GM18951 (cell line): ENCODE measurements around the gene IGFBP2.

Experiments
- POLR2A ChIP-seq: IDR thresholded peaks from 4 replicates; pipeline ENCODE4 v1.6.1; 2011; ENCODE audit warnings: mild to moderate bottlenecking; ENCODE audit not compliant: insufficient read length, insufficient read depth; ENCODE audit errors: extremely low read depth
- in situ Hi-C: fragments of 300-500 bp; cut with MboI; formaldehyde crosslinking; loops from one replicate; pipeline ENCODE4 v1.12.0; 2022; ENCODE audit warnings: low sequenced_read_pairs, mixed read lengths, inconsistent platforms; ENCODE audit not compliant: unreplicated experiment

The IGFBP2 gene

GRCh38 chr2:216692636-216693413 lies 59.6 kb downstream of the IGFBP2 start:
- TF ChIP-seq POLR2A: no peak
- in situ Hi-C loops: loop anchor here (25.0 kb wide), 1 partner anchor 1019 kb away; no protein-coding TSS in a partner anchor

DNA sequence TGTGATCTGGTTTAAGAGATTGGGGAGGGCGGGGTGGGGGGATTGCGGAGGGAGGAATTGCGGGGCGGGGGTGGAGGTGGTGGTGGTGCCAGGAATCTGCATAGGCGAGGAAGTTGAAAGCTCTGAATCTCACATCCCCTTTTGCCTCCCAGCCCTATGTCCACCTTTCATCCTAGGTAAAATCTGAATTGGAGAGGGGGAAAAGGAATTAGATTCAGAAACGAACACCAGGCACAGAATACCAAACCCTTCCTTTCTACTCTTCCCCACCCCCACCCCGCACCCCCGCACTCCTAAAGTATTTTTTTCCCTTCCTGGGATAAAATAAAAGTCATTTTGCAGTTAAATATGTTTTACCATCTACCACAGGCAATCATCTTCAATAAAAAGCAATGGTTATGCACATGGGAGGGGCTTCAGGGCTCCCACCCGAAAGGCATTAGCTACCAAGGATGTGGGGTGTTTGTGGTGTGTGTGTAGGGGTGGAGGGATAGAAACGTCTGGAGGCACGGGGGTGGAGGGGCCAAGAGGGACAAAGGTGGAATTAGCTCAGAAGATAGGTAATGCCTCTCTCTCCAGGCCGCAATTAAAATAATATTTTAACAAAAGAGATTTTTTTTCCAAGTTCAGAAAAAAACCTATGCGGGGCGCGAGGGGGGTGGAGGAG lies 60.3 kb downstream of the IGFBP2 start:
- in situ Hi-C loops: loop anchor here (25.0 kb wide), 1 partner anchor 1019 kb away; no protein-coding TSS in a partner anchor
- TF ChIP-seq POLR2A: no peak

DNA sequence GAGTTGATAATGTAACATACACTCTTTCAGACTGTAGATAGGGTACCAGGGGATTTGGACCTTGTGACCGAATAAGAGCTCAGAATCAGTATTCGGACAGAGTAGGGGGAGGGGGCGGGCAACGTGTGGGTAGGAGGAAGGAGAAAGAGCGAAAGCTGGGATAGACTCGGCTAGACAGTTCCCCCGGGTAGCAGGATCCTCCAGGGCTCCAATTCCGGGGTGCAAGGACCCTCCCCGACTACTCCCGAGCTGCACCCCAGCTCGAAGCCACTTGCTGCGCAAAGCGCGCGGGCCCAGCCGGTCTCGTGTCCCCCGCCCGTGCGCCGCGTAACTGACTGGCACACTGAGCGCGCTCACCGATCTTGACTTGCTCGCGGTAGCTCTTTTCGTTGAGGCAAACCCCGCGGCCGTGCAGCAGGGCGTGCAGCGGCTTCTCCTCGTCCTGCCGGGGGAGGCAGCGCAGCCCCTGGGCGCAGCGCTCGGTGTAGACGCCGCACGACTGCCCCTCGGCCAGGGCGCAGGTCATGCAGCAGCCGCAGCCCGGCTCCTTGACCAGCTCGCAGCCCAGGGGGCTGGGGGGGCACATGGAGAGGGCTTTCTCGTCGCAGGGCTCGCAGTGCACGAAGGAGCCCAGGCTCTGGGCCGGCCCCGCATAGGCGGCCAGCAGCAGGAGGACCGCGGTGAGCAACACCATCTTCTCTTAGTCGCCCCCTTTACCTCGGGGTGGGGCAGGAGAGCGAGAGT lies 61.0 kb downstream of the IGFBP2 start:
- in situ Hi-C loops: loop anchor here (25.0 kb wide), 1 partner anchor 1018 kb away; no protein-coding TSS in a partner anchor
- TF ChIP-seq POLR2A: no peak

- no peak for TF ChIP-seq POLR2A
- in situ Hi-C loops: loop anchor here (25.0 kb wide), 1 partner anchor 1017 kb away; no protein-coding TSS in a partner anchor
Measured at GRCh38 chr2:216694826-216695217, 61.6 kb downstream of the IGFBP2 start.

GRCh38 chr2:216695401-216695821 lies 62.2 kb downstream of the IGFBP2 start, which contains the start of gene IGFBP5:
TSS of gene IGFBP5 (minus strand) at chr2:216695549. CDS start at chr2:216694775, 774 bp downstream.
- TF ChIP-seq POLR2A: no peak
- in situ Hi-C loops: loop anchor here (25.0 kb wide), 1 partner anchor 1017 kb away; no protein-coding TSS in a partner anchor

DNA sequence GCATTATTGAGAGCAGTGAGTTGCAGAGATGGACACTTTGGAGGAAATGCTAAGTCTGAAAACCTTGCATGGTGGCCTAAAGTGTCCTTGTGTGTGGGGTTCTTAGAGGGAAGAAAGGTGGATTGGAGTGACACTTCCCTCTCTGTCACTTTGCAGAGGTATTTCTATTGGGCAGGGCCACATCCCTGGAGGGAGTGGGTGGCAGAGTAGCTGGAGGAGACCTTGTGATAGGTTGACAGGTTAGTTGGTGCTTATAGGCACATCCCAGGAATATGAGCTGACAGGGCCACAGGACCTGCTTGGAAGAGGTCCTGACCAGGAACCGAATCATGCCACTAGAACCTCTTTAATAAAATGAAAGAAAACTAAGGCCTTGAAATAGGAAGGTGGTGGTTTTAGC lies 63.1 kb downstream of the IGFBP2 start:
- TF ChIP-seq POLR2A: no peak
- in situ Hi-C loops: loop anchor here (25.0 kb wide), 1 partner anchor 1016 kb away; no protein-coding TSS in a partner anchor

- in situ Hi-C loops: loop anchor here (25.0 kb wide), 1 partner anchor 1015 kb away; no protein-coding TSS in a partner anchor
- no peak for TF ChIP-seq POLR2A
Measured at GRCh38 chr2:216696751-216697560, 63.7 kb downstream of the IGFBP2 start.

DNA sequence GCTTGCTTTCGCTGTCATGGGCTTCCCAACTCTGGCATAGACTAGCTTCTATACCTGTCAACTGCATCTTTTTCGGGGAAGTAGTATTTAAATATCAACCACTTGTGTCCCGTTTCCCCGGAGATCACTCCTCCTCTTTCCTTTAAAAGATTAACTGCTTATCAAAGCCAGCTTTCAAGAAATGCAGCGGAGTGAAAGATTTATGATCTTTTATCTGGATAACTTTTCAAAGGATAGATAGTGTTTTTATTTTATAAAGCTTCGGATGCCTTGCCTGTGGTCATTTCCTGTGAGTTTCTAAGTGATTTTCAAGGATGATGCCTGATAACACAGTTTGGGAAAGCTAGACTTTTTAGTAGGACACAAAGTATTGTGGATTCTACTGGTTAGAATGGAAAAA lies 65.1 kb downstream of the IGFBP2 start:
- in situ Hi-C loops: loop anchor here (25.0 kb wide), 1 partner anchor 1014 kb away; no protein-coding TSS in a partner anchor
- no peak for TF ChIP-seq POLR2A

- no peak for TF ChIP-seq POLR2A
- in situ Hi-C loops: loop anchor here (25.0 kb wide), 1 partner anchor 1013 kb away; no protein-coding TSS in a partner anchor
Measured at GRCh38 chr2:216698895-216699294, 65.7 kb downstream of the IGFBP2 start.

DNA sequence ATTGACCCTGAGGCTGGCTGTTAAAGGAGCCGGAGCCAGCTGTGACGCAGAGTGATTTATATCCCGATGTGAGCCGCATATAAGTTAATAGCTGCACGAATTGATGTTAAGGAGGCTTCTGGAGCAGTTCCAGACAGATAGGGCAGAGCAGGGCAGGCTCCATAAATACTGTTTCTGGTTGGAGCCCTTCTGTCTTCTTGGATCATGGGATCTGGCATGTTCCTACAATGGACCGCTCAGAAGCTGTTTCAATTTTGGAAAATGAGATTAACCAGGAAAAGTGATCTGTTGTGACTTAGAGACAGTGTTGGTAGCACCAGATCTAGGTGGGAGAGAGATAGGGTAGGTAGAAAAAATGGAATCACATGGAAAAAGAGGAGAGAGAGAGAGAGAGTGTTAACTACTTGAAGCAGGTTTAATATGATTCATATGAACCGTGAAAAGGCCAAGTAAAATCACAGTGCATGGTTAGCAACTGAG lies 66.9 kb downstream of the IGFBP2 start:
- in situ Hi-C loops: no loop called here
- no peak for TF ChIP-seq POLR2A

DNA sequence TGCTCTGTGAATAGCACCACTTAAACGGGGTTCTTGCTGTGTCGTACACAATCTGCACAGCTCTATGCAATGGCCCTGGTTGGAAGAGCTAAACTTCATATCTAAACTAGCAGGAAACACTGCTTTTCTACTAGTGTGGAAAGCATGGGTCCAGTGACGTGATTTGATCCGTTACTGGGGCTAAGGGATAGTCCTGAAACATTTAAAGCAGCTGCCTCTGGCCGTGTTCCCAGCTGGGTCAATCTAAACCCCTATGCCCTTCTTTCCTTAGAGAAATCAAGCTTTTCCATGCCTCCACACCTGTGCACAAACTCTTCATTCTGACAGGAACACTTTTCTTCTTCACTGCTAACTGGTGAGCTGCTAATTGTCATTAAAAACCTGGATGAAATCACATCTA lies 67.6 kb downstream of the IGFBP2 start:
- TF ChIP-seq POLR2A: no peak
- in situ Hi-C loops: no loop called here

DNA sequence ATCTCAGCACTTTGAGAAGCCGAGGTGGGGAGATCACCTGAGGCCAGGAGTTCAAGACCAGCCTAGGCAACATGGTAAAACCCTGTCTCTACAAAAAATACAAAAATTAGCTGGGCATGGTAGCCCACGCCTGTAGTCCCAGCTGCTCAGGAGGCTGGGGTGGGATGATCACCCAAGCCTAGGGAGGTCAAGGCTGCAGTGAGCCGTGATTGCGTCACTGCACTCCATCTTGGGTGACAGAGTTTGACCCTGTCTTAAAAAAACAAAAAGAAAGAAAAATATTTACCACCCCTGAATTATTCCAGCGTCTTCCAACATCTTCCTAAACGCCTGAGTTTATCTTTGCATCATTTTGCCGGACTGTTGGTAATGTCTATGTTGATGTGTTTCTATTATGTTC lies 68.3 kb downstream of the IGFBP2 start:
- in situ Hi-C loops: no loop called here
- no peak for TF ChIP-seq POLR2A
